Suprapubic skin (tissue), 3 donors: ENCODE results near the gene CCDC28A.

Experiments
- CTCF ChIP-seq, 2 donors: fragments of 200-600 bp in 1 of 2; fragments of 450-650 bp in 1 of 2; sonication (generic) in 1 of 2; IDR thresholded peaks; one replicate each; pipeline ENCODE4 v1.5.1; 2016 to 2019; ENCODE audit warnings: antibody characterized with exemption in 2 of 2, mild to moderate bottlenecking in 1 of 2, moderate library complexity in 1 of 2
- EP300 ChIP-seq: sonication (generic); formaldehyde crosslinking; IDR thresholded peaks from one replicate; pipeline ENCODE4 v1.6.1; 2017; ENCODE audit warnings: antibody characterized with exemption
- POLR2A ChIP-seq, 2 donors: fragments of 450-650 bp; IDR thresholded peaks; one replicate each; pipeline ENCODE4 v1.6.1; 2017; ENCODE audit warnings: antibody characterized with exemption in 2 of 2, mild to moderate bottlenecking in 2 of 2, moderate library complexity in 2 of 2

GRCh38 chr6:138727182-138727581, 46.4 kb upstream of the CCDC28A start:
- TF ChIP-seq POLR2A (IDR thresholded peaks at IDR 0.05) (no peak), CTCF (IDR thresholded peaks at IDR 0.05) (no peak), EP300 (no peak)
